ENCODE data around the gene HTRA2.
"Not testable (repeated sequence)": the region's sequence is repeated elsewhere in the genome, so short reads cannot be mapped to it uniquely, and the experiment has no call there.

Gene HTRA2

DNA sequence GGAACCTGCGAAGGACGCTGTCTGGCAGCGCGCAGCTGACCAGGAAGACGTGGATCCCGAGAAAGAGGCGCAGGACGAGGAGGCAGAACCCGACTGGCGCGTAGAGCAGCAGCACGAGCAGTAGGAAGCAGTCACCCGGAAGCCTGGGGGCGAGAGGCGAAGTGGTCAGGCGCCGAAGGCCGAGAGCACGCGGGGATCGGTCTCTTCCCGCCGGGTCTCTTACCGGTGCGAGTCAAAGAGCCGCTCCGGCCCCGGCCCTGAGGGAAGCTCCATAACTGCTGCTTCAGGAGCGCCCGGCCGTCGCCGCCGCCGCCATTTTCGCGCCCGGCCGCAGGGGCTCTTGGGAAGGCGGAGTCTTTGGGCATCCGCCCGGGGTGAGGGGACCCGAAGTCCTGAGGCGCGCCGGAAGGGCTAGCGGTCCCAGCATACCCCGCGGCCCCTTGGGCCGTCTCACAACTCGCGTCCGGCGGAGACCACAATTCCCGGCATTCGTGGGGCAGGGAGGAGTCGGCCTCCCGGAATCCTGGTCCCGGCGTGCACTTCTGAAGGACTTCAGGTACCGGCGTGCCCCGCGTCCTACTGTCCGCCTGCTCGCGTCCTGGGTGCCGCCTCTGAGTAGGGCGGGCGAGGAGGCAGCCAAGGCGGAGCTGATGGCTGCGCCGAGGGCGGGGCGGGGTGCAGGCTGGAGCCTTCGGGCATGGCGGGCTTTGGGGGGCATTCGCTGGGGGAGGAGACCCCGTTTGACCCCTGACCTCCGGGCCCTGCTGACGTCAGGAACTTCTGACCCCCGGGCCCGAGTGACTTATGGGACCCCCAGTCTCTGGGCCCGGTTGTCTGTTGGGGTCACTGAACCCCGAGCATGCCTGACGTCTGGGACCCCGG, at the start of gene HTRA2, which contains the start of gene AUP1:
Gene HTRA2, plus strand, starts transcription at position 577 of the 882 bp plus-strand sequence. Its CDS starts 74 bp downstream, at position 651.
Gene AUP1, minus strand, starts transcription at position 350 of the 882 bp plus-strand sequence. Its CDS starts 77 bp downstream, at position 273.
- peak; percentile 92 to 94 for DNase-seq (ENCODE audit: low read depth in 2 of 2)

DNA sequence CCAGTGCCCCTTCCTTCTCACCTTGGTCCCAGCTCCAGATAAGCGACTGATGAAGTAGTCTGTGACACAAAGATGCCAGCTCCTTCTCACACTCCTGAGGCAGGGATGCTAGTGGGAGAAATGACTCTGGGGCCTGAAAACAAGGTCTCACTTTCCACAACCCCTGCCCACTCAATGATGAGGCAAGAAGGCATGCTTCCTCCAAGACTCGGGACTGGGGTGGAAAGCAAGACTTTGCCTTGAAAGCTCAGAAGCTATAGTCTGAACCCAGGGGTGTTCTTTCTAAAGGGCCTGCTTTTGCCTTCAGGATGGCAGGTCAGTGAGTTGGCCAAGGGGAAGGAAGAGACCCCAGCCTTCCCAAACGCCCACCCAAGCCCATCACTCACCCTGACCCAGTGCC, 48.3 kb upstream of the HTRA2 start:
- DNase-seq (ENCODE audit: low read depth in 2 of 2): no peak

DNA sequence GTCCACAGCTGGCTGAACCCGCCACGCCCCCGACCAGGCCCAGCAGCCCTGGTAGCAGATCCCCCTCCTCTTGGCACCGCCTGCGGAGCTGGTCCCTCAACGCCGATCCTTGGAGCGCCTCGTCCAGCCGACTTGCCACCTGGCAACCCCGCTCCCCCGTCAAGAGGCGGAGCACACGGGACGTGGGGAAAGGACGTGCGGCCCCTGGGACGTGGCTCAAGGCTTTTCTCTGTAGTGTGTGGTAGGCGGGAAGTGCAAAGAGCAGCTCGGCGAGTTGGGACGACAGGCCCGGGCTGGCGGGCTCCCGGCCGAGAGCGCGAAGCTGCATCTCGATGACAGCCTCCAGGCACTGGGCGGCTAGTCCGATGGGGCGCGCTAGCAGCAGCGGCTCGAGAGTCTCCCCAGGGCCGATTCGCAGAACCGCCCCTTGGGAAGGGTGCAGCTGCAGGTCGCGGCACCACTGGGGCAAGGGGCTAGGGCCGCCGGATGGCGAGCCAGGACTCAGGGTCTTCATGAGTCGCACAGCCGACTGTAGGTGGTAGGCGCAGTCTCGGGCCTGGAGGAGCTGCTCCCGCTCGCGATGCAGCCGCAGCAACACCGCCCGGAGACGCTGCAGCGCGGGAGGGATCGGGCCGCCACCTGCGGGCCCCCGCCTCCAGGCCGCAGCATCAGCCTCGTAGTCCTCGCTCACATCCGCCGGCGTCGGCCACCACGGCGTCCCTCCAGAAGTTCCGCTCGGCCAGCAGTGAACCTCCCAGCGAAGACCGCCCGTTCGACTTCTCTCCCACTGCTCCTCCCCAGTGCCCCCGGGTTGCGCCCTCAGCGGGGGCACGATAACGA, 47.6 kb upstream of the HTRA2 start:
- peak in 1 of 2 donors; percentile 44 for DNase-seq (ENCODE audit: low read depth in 2 of 2)

DNA sequence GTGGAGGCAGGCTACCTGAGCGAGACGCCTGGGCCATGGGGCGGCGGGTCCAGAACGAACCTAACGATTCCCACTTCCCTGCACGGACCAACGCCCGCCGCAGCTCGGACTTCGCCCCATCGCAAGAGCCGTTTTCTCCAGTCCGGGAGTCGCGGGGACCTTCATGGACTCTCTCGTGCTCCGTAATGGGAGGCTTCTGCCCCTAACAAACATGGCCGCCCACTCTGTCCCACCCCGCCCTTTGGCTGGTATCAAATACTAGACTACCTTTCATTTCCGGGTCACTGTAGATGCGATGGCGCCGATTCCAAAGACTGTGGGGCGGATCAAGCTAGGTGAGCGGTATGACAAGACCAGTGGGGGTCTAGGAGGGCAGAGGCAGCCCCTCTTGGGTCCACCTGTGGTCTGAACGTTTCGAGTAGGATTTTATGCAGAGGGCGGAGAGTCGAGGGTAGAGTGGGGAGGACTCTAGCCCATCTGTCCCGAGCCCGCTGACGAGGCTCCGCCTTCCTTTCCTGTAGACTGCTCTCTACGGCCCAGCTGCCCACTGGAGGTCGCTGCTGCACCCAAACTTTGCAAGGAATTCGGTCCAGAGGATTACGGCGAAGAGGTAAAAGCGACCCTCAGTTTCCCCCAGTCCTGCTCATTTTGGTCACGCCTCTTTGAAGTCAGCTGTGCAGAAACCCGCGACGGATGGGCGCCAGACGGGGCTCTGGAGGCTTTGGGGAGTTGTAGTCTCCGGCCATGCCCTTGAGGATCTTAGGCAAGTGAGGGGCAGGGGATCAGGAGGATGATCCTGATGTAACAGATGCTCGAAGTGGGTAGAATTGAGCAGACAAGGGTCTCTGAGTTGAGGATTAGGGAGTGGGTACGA, 46.7 kb upstream of the HTRA2 start, which contains the start of the genes CCDC142 and TTC31:
Gene CCDC142, minus strand, starts transcription at position 198 of the 874 bp plus-strand sequence. Its CDS starts 161 bp downstream, at position 37.
Gene TTC31, plus strand, starts transcription at position 281 of the 874 bp plus-strand sequence. Its CDS starts 15 bp downstream, at position 296.
- peak; percentile 89 to 93 for DNase-seq (ENCODE audit: low read depth in 2 of 2)

DNA sequence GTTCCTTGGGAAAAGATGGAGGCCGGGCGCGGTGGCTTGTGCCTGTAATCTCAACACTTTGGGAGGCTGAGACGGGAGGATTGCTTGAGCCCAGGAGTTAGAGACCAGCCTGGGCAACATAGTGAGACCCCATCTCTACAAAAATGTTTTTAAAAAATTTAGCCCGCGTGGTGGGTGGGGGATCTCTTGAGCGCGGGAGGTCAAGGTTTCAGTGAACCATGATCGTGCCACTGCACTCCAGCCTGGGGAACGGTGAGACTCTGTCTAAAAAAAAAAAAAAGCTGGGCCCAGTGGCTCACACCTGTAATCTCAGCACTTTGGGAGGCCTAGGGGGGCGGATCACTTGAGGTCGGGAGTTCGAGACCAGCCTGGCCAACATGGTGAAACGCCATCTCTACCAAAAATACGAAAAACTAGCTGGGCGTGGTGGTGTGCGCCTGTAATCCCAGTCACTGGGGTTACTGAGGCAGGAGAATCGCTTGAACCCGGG, 46.0 kb upstream of the HTRA2 start:
- not testable (repeated sequence) for DNase-seq (ENCODE audit: low read depth in 2 of 2)

DNA sequence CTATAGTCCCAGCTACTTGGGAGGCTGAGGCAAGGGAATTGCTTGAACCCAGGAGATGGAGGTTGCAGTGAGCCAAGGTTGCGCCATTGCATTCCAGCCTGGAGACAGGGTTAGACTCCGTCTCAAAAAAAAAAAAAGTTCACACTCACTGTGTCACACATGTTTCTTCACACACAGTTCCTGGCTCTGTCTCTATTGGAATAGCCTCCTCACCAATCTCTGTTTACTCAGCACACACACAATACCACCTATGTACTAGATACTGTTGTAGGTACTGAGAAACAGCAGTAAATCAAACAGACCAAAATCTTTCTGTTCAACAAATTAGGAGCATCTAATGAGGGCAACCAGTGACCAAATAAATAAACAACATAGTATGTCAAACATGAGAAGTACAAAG, 43.6 kb upstream of the HTRA2 start:
- DNase-seq (ENCODE audit: low read depth in 2 of 2): no peak

DNA sequence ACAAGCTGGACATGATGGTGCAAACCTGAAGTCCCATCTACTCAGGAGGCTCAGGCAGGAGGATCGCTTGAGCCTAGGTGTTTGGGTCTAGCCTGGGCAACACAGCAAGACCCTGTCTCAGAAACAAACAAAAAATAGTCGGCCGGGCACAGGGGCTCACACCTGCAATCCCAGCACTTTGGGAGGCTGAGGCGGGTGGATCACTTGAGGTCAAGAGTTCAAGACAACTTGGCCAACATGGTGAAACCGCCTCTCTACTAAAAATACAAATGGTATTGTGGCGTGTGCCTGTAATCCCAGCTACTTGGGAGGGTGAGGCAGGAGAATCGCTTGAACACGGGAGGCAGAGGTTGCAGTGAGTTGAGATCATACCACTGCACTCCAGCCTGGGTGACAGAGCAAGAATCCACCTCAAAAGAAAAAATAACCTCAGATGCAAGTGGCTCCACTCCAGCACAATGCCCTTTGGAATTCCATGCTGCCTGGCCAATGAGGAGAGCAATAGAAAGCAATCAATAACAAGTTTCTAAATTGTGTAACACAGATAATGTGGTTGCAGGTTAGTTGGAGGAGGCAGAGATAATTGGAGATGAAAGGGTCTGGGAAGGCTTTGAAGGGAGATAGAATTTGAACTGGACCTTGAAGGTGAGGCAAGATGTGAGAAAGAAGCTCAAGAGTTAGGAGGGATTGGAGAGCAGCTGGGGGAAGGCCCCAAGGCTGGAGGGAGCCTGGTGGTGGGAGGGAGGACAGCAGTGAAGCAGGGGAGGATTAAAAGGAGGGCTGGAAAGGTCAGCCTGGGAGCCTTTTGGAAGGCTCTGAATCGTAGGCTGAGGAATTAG, 40.9 kb upstream of the HTRA2 start:
- no peak for DNase-seq (ENCODE audit: low read depth in 2 of 2)

DNA sequence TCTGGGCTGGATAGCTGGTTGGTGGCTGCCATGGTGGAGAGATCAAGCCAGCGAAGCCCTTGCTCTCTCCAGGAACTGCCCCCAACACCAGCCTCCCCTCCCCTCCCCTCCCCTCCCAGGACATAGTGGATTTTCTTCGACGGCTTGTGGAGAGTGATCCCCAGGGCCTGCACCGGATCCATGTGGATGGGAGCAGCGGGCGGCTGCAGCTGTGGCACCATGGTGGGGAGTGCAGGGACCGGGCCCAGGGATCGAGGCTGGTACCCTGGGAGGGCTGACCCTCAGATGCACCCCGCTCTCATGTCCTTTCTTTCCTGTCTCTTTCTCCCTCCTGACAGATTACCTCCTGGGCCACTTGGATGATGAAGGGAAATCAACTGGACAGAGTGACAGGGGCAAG, 39.8 kb upstream of the HTRA2 start:
- no peak for DNase-seq (ENCODE audit: low read depth in 2 of 2)

DNA sequence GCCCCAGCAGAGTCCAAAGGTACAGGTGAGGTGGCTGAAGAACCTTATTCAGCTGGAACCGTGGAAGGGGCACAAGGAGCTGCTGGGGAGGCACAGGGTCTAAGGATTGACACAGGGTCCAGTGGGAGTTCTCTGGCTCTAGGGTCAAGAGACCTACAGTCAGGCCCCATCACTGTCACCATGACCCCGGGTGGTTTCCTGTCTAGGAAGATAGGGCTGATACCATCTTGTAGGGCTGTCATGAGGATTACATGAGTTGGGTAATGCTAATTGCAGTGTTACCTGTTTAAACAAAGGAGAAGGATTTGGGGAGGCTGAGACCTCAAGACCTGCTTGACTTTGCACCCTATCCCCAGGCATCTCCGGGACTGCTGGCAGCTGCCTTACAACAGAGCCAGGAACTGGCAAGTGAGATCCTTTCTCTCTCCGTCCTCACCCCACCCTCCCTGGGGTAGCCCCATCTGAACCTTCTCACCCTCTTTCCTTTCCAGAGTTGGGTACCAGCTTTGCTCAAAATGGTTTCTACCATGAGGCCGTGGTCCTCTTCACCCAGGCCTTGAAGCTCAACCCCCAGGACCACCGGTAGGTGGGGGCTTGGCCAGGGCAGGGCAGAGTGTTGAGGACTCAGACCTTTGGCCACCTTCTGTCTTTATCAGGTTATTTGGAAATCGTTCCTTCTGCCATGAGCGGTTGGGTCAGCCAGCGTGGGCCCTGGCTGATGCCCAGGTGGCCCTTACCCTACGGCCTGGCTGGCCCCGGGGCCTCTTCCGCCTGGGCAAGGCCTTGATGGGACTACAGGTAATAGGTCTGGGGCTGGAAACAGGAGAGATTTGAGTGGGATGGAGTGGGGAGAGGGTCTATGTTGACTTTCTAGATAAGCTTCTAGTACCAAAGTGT, 37.8 kb upstream of the HTRA2 start:
- no peak for DNase-seq (ENCODE audit: low read depth in 2 of 2)

DNA sequence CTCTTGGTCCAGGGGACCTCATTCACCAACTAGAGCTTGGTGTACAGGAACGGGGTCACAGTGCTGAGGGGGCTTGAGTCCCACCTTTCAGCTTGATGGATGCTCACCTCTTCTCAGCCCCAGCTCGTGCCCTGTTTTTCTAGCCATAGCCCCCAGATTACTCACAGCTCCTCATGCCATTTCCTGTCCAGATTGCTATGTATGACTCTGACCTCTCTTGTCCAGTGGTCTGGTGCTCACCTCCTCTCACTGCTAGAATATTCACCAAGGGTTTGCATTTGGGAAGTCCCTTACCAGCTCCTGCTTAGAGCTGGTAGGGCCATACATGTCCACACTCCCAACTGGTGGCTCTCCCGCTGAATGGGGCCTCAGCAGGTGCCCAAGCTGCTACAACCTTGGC, 36.2 kb upstream of the HTRA2 start:
- DNase-seq (ENCODE audit: low read depth in 2 of 2): no peak

DNA sequence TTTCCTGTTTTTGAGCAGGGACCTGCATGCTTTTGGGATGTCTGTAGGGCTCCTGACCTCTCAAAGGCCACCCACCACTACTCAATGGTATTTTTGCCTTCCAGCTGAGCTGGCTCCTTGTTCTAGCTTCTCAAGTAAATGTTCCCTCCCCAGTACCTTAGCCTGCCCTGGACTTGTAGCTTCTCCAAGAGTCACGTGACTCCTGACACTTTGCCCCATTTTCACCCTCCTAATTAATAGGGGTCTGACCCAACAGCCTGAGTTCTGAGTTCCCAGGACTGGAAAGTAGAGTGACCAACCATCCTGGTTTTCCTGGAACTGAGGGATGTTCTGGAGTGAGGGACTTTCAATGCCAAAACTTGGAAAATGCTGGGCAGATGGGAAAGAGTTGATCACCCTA, 34.3 kb upstream of the HTRA2 start:
- no peak for DNase-seq (ENCODE audit: low read depth in 2 of 2)

DNA sequence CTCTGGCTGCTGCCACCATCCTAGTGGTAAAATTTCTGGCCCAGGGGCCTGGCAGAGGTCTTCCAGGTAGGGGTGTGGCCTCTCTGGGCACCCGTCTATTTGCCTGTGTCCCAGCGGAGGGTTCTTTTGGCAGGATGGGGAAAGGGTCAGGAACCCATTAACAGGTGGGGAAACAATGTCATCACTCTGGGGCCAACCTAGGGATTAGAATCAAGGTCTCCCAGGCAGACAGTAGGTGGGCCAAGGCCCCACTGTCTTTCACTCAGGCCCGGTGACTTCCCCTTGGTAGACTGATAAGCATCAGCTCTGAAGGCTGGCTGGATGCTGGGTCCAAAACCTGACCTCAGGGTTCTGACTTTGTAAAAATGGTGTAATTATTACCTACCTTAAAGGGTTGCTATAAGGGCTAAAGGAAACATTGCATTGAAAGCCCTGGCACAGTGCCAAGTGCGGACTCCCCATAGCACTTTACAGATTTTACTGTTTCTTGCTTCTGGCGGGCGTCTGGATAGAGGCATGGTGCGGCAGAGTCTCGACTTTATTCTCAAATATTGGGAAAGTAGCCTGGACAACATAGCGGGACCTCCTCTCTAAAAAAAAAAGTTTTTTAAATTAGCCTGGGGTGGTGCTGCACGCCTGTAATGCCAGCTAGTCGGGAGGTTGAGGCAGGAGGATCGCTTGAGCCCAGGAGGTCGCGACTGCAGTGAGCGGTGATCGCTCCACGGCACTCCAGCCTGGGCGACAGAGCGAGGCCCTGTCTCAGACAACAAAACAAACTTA, 32.5 kb upstream of the HTRA2 start:
- no peak for DNase-seq (ENCODE audit: low read depth in 2 of 2)

DNA sequence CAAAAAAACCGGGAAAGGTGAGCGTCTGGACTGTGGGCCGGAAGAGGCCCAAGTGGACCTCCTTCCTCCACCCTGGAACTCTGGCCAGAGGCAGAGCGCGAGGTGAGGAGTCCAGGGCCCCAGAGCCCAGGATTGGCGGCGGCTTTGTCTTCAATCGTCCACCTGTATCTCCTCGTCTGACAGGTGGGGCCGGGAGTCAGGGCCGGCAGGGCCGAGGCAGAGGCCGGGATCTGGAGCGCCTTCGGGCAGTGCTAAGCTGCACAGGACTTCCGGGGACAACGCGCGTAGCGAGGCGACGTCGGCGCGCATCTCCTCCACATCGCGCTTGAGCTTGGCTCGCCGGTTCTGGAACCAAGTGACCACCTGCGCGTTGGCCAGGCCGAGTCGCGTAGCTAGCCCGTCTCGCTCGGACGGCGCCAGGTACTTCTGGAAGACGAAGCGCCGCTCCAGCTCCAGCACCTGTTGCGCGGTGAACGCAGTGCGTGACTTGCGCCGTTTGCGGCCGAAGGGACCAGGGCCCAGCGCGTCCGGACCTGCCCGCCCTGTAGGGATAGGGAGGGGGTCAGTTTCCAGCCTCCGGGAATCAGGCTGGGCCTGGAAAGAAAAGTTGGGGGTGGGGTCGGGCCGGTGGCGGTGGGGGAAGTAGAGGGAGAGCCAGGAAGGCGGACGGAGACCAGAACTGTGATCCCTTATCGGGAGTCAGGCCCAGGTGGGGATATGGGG, 31.8 kb upstream of the HTRA2 start:
- DNase-seq (ENCODE audit: low read depth in 2 of 2): no peak

DNA sequence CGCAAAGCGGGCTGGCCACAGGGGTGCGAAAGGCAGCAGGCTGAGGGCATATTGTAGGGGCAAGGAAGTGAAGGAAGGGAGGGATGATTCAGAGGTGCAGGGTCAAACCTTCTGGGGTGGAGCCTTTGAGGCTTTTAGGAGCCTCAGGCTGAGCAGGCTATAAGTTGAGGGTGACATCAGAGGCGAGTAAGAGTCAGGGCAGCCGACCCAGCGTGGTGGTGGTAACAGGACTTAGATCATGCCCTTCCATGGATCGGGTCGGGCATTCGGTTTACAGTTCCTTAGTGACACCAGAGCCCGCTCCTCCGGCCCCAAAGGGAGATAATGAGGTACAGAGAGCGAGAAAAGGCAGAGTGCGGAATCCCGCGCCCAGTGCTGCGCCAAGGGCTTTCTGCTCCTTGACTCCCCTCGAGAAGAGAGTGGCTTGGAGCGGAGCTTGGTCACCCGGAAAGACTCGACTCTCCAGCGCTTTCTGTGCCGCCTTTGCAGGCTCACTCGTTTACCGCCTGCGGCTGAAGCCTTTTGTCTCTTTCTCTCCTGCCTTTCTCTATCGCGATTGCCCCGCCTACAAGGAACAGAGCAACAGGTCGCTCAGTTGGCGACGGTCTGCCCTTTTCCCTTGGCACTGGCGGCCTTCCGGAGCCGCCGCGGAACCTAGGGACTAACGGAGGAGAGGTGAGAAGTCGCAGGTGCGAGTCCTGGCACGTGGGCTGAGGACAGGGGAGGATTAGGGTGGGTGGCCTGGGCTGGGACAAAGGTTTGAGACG, 31.1 kb upstream of the HTRA2 start:
- no peak for DNase-seq (ENCODE audit: low read depth in 2 of 2)

DNA sequence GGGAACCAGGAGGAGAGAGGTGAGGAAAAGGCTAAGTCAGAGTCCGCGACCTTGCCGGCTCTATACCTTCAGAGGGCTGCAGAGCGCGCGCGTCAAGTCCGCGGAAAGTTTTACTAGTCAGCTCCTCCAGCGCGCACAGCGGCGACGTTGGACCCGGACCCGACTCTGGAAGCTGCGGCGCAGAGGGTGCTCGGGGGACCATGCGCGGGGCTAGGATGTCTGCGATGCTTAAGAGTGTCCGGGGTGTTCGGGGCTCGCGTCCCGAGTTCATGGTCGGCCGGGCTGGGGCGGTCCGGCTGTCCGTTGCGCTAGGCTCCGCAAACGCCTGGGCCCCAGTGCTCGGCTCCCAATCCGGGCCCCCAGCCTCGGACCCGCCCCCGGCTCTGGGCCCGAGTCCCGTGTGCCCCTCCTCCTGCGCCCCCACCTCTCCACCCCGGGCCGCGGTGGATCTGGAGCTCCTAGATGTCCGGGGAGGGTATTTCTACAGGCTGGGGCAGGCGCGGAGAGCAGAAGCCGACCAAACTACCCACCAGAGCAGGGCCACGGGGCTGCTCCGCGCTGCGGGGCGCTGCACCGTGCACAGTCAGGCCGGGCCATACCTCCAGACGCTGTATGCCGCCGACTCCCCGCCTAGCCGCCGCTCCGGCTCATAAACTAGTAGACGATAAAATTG, 30.3 kb upstream of the HTRA2 start, which contains the start of gene LBX2:
Gene LBX2, minus strand, starts transcription at position 337 of the 673 bp plus-strand sequence. Its CDS starts 66 bp downstream, at position 271.
- DNase-seq (ENCODE audit: low read depth in 2 of 2): no peak

DNA sequence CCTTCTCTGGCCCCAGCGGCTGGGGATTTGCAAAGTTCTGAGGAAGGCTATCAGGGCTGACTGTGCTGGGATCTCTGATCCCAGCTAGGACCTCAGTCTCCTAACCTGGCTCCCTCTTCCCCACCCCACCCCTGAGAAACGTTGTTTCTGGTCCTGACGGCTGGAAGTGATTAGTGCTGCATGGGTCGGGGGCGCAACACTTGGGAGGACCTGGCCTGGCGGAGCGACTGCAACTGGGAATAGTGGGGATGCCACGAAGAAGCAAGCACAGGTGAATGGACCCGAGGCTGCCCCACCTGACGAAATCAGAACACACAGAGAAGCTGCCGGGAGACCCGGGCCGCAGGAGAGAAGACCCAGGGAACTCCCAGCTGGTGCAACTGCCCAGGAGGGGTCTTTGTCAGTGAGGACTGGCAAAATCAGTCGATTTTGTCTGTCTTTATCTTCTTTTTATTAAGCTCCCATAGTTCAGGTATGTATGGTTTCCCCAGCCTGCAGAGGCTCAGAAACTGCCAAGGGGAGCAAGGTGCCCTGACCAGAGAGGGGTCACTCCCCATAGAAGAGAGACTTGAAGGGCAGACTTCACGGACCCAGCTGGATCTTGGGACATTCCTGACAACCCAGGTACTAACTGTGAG, 29.7 kb upstream of the HTRA2 start:
- DNase-seq (ENCODE audit: low read depth in 2 of 2): no peak
